Vagina (tissue), 2 donors: ENCODE results near the gene GNAO1.

ENCODE experiments used
- CTCF ChIP-seq, 3 experiments: fragments of 450-650 bp in 2 of 3; fragments of 200-600 bp in 1 of 3; sonication (generic) in 1 of 3; IDR thresholded peaks; one replicate each; pipeline ENCODE4 v1.5.1; 2017 to 2019; ENCODE audit warnings: antibody characterized with exemption in 3 of 3, mild to moderate bottlenecking in 2 of 3, moderate library complexity in 2 of 3
- POLR2A ChIP-seq, 2 donors: fragments of 450-650 bp; IDR thresholded peaks; one replicate each; pipeline ENCODE4 v1.6.1; 2017; ENCODE audit warnings: antibody characterized with exemption in 2 of 2, mild to moderate bottlenecking in 2 of 2, moderate library complexity in 2 of 2
- POLR2AphosphoS5 ChIP-seq, 2 donors: sonication (generic); formaldehyde crosslinking; IDR thresholded peaks; one replicate each; pipeline ENCODE4 v1.9.0; 2017; ENCODE audit warnings: antibody characterized with exemption in 2 of 2, mild to moderate bottlenecking in 2 of 2, low read depth in 1 of 2; ENCODE audit not compliant: insufficient read depth in 1 of 2

- TF ChIP-seq POLR2A (IDR thresholded peaks at IDR 0.05) (no peak), CTCF (IDR thresholded peaks at IDR 0.05) (no peak), POLR2AphosphoS5 (IDR thresholded peaks at IDR 0.05; ENCODE audit: insufficient read depth in 1 of 2, low read depth in 1 of 2) (no peak)
Measured at GRCh38 chr16:56307534-56307873, 116.2 kb downstream of the GNAO1 start.
